Parathyroid adenoma (tissue), 2 donors: Measurements from ENCODE around the gene ACTRT2.

Experiments
- H2AFZ ChIP-seq: fragments of 300-600 bp; sonication (generic); one replicate; pipeline ENCODE4 v1.7.0; 2017; ENCODE audit warnings: antibody characterized with exemption, mild to moderate bottlenecking
- H3K27ac ChIP-seq: fragments of 300-600 bp; sonication (generic); one replicate; pipeline ENCODE4 v1.7.0; 2017
- H3K27me3 ChIP-seq: fragments of 300-600 bp; sonication (generic); one replicate; pipeline ENCODE4 v1.7.0; 2017; ENCODE audit warnings: low read length; ENCODE audit not compliant: control insufficient read depth, insufficient read depth
- H3K36me3 ChIP-seq: fragments of 300-600 bp; sonication (generic); one replicate; pipeline ENCODE4 v1.7.0; 2017; ENCODE audit warnings: low read length; ENCODE audit not compliant: control insufficient read depth, insufficient read depth
- H3K4me1 ChIP-seq: fragments of 300-600 bp; sonication (generic); one replicate; pipeline ENCODE4 v1.7.0; 2017; ENCODE audit warnings: control low read depth
- H3K4me2 ChIP-seq: fragments of 300-600 bp; sonication (generic); one replicate; pipeline ENCODE4 v1.7.0; 2017; ENCODE audit warnings: low read length
- H3K4me3 ChIP-seq: fragments of 300-600 bp; sonication (generic); one replicate; pipeline ENCODE4 v1.7.0; 2017; ENCODE audit warnings: low read depth, low read length
- H3K79me2 ChIP-seq: fragments of 300-600 bp; sonication (generic); one replicate; pipeline ENCODE4 v1.7.0; 2017; ENCODE audit warnings: control low read depth
- H3K9ac ChIP-seq: fragments of 300-600 bp; sonication (generic); one replicate; pipeline ENCODE4 v1.7.0; 2017; ENCODE audit warnings: mild to moderate bottlenecking
- H3K9me3 ChIP-seq: fragments of 300-600 bp; sonication (generic); one replicate; pipeline ENCODE4 v1.7.0; 2017; ENCODE audit warnings: low read length; ENCODE audit not compliant: control insufficient read depth
- TF ChIP-seq, protein P1 (sequence below): fragments of 300-600 bp; sonication (generic); IDR thresholded peaks from one replicate; pipeline ENCODE4 v1.7.0; 2017; ENCODE audit warnings: antibody characterized with exemption, mild to moderate bottlenecking
- donor health status: primary hyperparathyroidism.

The ACTRT2 gene

DNA sequence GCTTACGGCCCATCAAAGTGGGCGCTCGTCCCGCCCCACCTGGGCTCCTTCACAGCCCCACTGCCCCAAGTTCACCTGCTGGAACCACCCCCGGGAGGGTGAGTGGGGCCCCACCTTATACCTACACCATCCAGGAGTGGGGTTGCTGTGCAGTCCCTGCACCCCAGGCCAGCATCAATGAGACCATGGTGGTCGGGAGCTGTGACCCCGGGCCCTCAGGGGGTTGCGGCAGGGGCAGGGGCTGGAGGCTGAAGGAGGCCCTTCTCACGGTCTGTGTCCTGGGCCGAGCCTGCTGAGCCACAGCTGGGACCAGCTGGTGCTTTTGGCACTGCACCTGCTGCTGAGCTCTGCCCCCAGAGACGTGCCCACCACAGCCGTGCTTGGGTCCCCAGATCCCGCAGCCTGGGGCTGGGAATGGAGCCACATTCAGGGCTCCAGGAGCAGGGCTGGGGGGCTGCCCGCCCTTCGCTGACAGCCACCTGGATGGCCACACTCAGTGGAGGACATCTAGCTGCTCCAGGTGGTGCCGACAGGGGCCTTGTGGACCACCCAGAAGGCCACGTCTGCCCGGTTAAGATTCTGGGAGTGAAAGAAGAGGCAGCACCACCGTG lies 17.4 kb downstream of the ACTRT2 start:
- Histone ChIP-seq H3K4me3 (no peak overlapping the region), H3K27ac (no peak overlapping the region), H3K4me1 (no peaks in the 10 kb centered on the region), H3K4me2 (no peak overlapping the region), H3K79me2 (no peaks in the 10 kb centered on the region), H2AFZ (no peak overlapping the region), H3K9me3 (no peaks in the 10 kb centered on the region), H3K9ac (no peak overlapping the region), H3K27me3 (no peaks in the 10 kb centered on the region), H3K36me3 (no peaks in the 10 kb centered on the region)
- TF ChIP-seq, protein P1, sequence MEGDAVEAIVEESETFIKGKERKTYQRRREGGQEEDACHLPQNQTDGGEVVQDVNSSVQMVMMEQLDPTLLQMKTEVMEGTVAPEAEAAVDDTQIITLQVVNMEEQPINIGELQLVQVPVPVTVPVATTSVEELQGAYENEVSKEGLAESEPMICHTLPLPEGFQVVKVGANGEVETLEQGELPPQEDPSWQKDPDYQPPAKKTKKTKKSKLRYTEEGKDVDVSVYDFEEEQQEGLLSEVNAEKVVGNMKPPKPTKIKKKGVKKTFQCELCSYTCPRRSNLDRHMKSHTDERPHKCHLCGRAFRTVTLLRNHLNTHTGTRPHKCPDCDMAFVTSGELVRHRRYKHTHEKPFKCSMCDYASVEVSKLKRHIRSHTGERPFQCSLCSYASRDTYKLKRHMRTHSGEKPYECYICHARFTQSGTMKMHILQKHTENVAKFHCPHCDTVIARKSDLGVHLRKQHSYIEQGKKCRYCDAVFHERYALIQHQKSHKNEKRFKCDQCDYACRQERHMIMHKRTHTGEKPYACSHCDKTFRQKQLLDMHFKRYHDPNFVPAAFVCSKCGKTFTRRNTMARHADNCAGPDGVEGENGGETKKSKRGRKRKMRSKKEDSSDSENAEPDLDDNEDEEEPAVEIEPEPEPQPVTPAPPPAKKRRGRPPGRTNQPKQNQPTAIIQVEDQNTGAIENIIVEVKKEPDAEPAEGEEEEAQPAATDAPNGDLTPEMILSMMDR: no peak

DNA sequence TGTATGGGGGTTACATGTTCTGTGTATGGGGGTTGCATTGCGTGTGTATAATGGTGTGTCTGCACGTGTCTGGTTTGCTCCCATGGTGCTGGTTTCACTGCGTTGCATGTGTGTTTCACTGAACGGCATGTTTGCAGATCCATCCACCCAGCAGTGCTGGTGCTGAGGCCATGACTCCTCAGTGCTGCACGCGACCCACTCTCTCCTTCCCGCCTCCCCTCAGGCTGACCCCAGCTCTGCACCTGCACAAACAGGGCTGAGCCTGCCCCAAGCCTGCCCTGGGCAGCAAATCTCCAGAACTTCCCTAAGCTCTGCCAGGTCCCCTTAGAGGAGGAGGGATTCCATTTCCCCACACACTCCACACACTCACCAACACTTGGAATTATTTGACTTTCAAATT lies 18.7 kb downstream of the ACTRT2 start:
- Histone ChIP-seq H2AFZ (no peak overlapping the region), H3K4me1 (no peaks in the 10 kb centered on the region), H3K9me3 (no peaks in the 10 kb centered on the region), H3K4me3 (no peak overlapping the region), H3K9ac (no peak overlapping the region), H3K4me2 (no peak overlapping the region), H3K27me3 (no peaks in the 10 kb centered on the region), H3K27ac (no peak overlapping the region), H3K36me3 (no peaks in the 10 kb centered on the region), H3K79me2 (no peaks in the 10 kb centered on the region)
- TF ChIP-seq, protein P1: no peak

DNA sequence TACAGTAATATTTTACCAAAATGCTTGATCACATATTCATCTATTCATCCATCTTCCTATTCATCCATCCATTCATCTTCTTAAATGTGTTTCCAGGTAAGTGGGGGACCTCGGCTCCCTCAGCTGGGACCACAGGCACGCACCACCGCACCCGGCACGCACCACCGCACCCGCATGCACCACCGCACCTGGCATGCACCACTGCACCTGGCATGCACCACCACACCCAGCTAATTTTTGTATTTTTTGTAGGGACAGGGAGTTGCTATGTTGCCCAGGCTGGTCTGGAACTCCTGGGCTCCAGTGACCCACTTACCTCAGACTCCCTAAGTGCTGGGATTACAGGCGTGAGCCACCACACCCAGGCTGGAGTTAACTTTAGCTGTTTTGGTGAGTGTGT lies 21.2 kb downstream of the ACTRT2 start:
- Histone ChIP-seq H3K9me3 (no peaks in the 10 kb centered on the region), H3K27me3 (no peaks in the 10 kb centered on the region), H3K4me1 (no peaks in the 10 kb centered on the region), H3K4me2 (no peak overlapping the region), H3K79me2 (no peaks in the 10 kb centered on the region), H3K4me3 (no peak overlapping the region), H3K27ac (no peak overlapping the region), H2AFZ (no peak overlapping the region), H3K9ac (no peak overlapping the region), H3K36me3 (no peaks in the 10 kb centered on the region)
- TF ChIP-seq, protein P1: no peak

DNA sequence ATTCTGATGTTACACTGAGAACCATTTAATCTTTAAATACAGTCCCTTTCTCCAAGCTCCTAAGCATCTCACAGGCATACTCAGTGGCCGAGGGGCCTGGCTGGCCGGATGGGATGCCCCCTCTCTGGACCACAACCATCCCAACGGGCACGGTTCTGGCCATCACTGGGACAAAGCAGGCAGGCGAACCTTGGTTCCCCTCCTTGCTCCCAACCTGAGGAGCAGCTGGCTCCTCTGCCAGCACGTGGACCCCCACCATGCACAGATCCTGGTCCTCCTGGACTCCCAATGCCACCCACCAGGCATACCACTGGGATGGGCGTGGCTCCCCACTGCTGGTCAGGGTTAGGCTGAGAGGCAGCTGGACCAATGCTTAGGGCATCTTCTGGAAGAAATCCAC lies 27.9 kb downstream of the ACTRT2 start:
- Histone ChIP-seq H3K9me3 (no peaks in the 10 kb centered on the region), H3K27ac (no peak overlapping the region), H3K36me3 (no peaks in the 10 kb centered on the region), H3K79me2 (no peaks in the 10 kb centered on the region), H3K9ac (no peak overlapping the region), H3K4me1 (no peaks in the 10 kb centered on the region), H3K27me3 (no peaks in the 10 kb centered on the region), H3K4me2 (no peak overlapping the region), H3K4me3 (no peak overlapping the region), H2AFZ (no peak overlapping the region)
- TF ChIP-seq, protein P1: no peak

DNA sequence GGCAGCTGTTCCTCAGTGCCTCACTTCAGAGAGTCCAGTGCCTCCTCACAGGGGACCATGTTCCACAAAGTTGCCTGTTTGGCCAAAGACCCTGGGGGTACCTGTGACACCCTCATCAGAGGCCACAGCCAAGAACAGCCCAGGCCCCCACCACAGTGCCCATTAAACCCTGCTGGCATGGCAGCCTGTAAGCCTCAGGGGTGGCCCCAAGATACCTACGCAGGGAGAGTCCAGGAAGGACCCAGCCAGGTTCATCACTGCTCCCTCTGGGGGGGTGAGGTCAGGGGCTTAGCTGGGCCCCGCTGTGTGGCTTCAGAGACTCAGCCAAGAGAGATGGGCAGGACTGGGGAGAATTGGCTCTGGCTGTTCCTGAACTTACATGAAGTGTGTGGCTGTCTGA lies 28.6 kb downstream of the ACTRT2 start:
- H3K4me2 ChIP-seq: no peak overlapping the region
- H3K9me3 ChIP-seq: no peaks in the 10 kb centered on the region
- H3K36me3 ChIP-seq: no peaks in the 10 kb centered on the region
- no peaks in the 10 kb centered on the region for H3K4me1 ChIP-seq
- TF ChIP-seq, protein P1: no peak
- H2AFZ ChIP-seq: no peak overlapping the region
- H3K79me2 ChIP-seq: no peaks in the 10 kb centered on the region
- no peaks in the 10 kb centered on the region for H3K27me3 ChIP-seq
- H3K27ac ChIP-seq: no peak overlapping the region
- no peak overlapping the region for H3K4me3 ChIP-seq
- H3K9ac ChIP-seq: no peak overlapping the region
